GM23338 (cell line): ENCODE results near the gene JPH4. TPM values are rescaled to one million over a fixed set of nuclear protein-coding genes. Genes with fewer than 3 reads are reported as not detected.
A peak's percentile ranks its signal among the peaks of the same experiment; 100 is the strongest.

Source experiments
- ATAC-seq: fragments of 200-7000 bp; cut with Tn5 transposase; 3 replicates; pipeline ENCODE4 v1.9.1; 2020
- DNase-seq: peaks from one replicate; pipeline ENCODE4 v3.0.0-alpha.2; 2015; ENCODE audit warnings: low spot score
- H2AFZ ChIP-seq: fragments of 200-600 bp; sonication (generic); 2 replicates; pipeline ENCODE4 v1.8.0; 2016; ENCODE audit warnings: antibody characterized with exemption, mild to moderate bottlenecking, moderate library complexity
- H3F3A ChIP-seq: fragments of 200-600 bp; sonication (generic); replicated peaks from 2 replicates; pipeline ENCODE4 v1.8.0; 2017; ENCODE audit warnings: antibody characterized with exemption, mixed run types, low read depth
- H3K27ac ChIP-seq: fragments of 200-600 bp; sonication (generic); 2 replicates; pipeline ENCODE4 v1.6.1; 2016; ENCODE audit warnings: low read depth
- H3K27me3 ChIP-seq: fragments of 200-600 bp; sonication (generic); 2 replicates; pipeline ENCODE4 v1.8.0; 2016; ENCODE audit warnings: mild to moderate bottlenecking, mixed run types, moderate library complexity; ENCODE audit not compliant: insufficient read depth
- H3K36me3 ChIP-seq: fragments of 200-600 bp; sonication (generic); 2 replicates; pipeline ENCODE4 v1.8.0; 2016; ENCODE audit warnings: mild to moderate bottlenecking; ENCODE audit not compliant: insufficient read depth
- H3K4me1 ChIP-seq: fragments of 200-600 bp; sonication (generic); 2 replicates; pipeline ENCODE4 v1.8.0; 2016; ENCODE audit warnings: mild to moderate bottlenecking, moderate library complexity; ENCODE audit not compliant: insufficient read depth
- H3K4me2 ChIP-seq: fragments of 200-600 bp; sonication (generic); 2 replicates; pipeline ENCODE4 v1.7.1; 2017; ENCODE audit warnings: mixed run types
- H3K4me3 ChIP-seq: fragments of 200-600 bp; sonication (generic); 2 replicates; pipeline ENCODE4 v1.6.1; 2016; ENCODE audit warnings: mixed run types
- H3K79me2 ChIP-seq: fragments of 200-600 bp; sonication (generic); replicated peaks from 2 replicates; pipeline ENCODE4 v1.8.0; 2017; ENCODE audit warnings: mild to moderate bottlenecking; ENCODE audit not compliant: insufficient read depth
- H3K9me2 ChIP-seq: fragments of 200-600 bp; sonication (generic); 2 replicates; pipeline ENCODE4 v1.8.0; 2017; ENCODE audit not compliant: insufficient read depth
- H4K20me1 ChIP-seq: fragments of 200-600 bp; sonication (generic); replicated peaks from 2 replicates; pipeline ENCODE4 v1.8.0; 2017; ENCODE audit warnings: mild to moderate bottlenecking; ENCODE audit not compliant: insufficient read depth
- H3K27ac Mint-ChIP-seq: 2 replicates; pipeline ENCODE4 v1.8.0; 2020; ENCODE audit warnings: inconsistent platforms, mild to moderate bottlenecking, moderate library complexity, mixed read lengths
- H3K27me3 Mint-ChIP-seq: 3 replicates; pipeline ENCODE4 v1.8.0; 2022; ENCODE audit warnings: low read depth, mild to moderate bottlenecking, moderate library complexity, mixed read lengths, inconsistent platforms; ENCODE audit not compliant: insufficient read depth, poor library complexity
- H3K36me3 Mint-ChIP-seq: 3 replicates; pipeline ENCODE4 v1.8.0; 2021; ENCODE audit warnings: low read depth, mild to moderate bottlenecking, inconsistent platforms, moderate library complexity, mixed read lengths
- H3K4me1 Mint-ChIP-seq: 3 replicates; pipeline ENCODE4 v1.8.0; 2020; ENCODE audit warnings: mild to moderate bottlenecking, inconsistent platforms, mixed read lengths
- H3K4me3 Mint-ChIP-seq: 3 replicates; pipeline ENCODE4 v1.8.0; 2021; ENCODE audit warnings: moderate library complexity, mild to moderate bottlenecking, inconsistent platforms, mixed read lengths
- H3K9me3 Mint-ChIP-seq: 3 replicates; pipeline ENCODE4 v1.8.0; 2020; ENCODE audit warnings: moderate library complexity, mild to moderate bottlenecking, inconsistent platforms, mixed read lengths
- CREB1 ChIP-seq: fragments of 250-450 bp; sonication (Bioruptor Pico); IDR thresholded peaks from 2 replicates; pipeline ENCODE4 v1.5.0; 2020; ENCODE audit warnings: low read depth, mild to moderate bottlenecking, moderate library complexity
- CTCF ChIP-seq, 2 experiments: fragments of 200-600 bp in 1 of 2; sonication (generic) in 1 of 2; conservative IDR thresholded peaks; 2 replicates each; pipeline versions ENCODE4 v1.5.1 to v1.6.1; 2016 to 2017; ENCODE audit warnings: antibody characterized with exemption in 2 of 2, low read depth in 2 of 2, mild to moderate bottlenecking in 2 of 2, moderate library complexity in 1 of 2
- ETS1 ChIP-seq: IDR thresholded peaks from 2 replicates; pipeline ENCODE4 v1.6.1; 2016; ENCODE audit warnings: antibody characterized with exemption
- EZH2 ChIP-seq: fragments of 200-600 bp; sonication (generic); IDR thresholded peaks from one replicate; pipeline ENCODE4 v1.8.0; 2017; ENCODE audit warnings: antibody characterized with exemption, mild to moderate bottlenecking, low read depth; ENCODE audit not compliant: unreplicated experiment
- EZH2phosphoT487 ChIP-seq: fragments of 200-600 bp; sonication (generic); IDR thresholded peaks from one replicate; pipeline ENCODE4 v1.8.1; 2018; ENCODE audit warnings: antibody characterized with exemption; ENCODE audit not compliant: unreplicated experiment
- ZNF331 ChIP-seq: fragments of 250-450 bp; sonication (Bioruptor Pico); IDR thresholded peaks from 2 replicates; pipeline ENCODE4 v1.5.0; 2020; ENCODE audit warnings: low read depth, mild to moderate bottlenecking, moderate library complexity
- polyA plus RNA-seq: library from polyadenylated mRNA; unstranded; fragments of >200 nt; fragmentation: Nextera tagmentation; extraction: Ambion mirVana; gene quantifications from 2 replicates; pipeline ENCODE4 v1.2.1, GENCODE V29; 2016
- total RNA-seq: library from RNA; depleted of rRNA; stranded (reverse); fragments of >200 nt; shearing (Covaris generic); gene quantifications from 2 replicates; pipeline ENCODE4 v1.2.3, GENCODE V29; 2014

JPH4 gene
- total and polyA plus RNA-seq, 2 experiments from 2014 or later: 11.0 to 29.9 TPM

GRCh38 chr14:23528555-23528954 lies 50.0 kb downstream of the JPH4 start:
- DNase-seq: peak; percentile 71
- no peak overlapping the region for H3K4me2 ChIP-seq
- H3K9me2 ChIP-seq: no peaks in the 10 kb centered on the region
- H4K20me1 ChIP-seq: no peaks in the 10 kb centered on the region; the same call in 1 of the 2 replicates
- no peaks in the 10 kb centered on the region for H3K79me2 ChIP-seq
- H3K27ac Mint-ChIP-seq: peak overlapping the region; percentile 89
- peak; percentile 83 for ATAC-seq
- peak overlapping the region; percentile 83; the same call in 1 of the 2 replicates for H3K27ac ChIP-seq
- no peak overlapping the region for H2AFZ ChIP-seq
- H3K4me3 ChIP-seq: no peak overlapping the region
- TF ChIP-seq CTCF (conservative IDR thresholded peaks at IDR 0.05; ENCODE audit: low read depth in 2 of 2) (peak; percentile 42 to 58), ZNF331 (no peak)
- H3K36me3 Mint-ChIP-seq: peaks cover 74% of the 10 kb centered on the region
- H3K4me1 ChIP-seq: peaks cover 4% of the 10 kb centered on the region; the same call in 1 of the 2 replicates
- H3K9me3 Mint-ChIP-seq: no peaks in the 10 kb centered on the region; the same call in 2 of the 3 replicates
- H3F3A ChIP-seq: no peaks in the 10 kb centered on the region
- no peaks in the 10 kb centered on the region for H3K27me3 ChIP-seq
- peaks cover 16% of the 10 kb centered on the region for H3K27me3 Mint-ChIP-seq
- H3K4me1 Mint-ChIP-seq: peaks cover 53% of the 10 kb centered on the region
- peaks cover 3% of the 10 kb centered on the region; the same call in 1 of the 2 replicates for H3K36me3 ChIP-seq
- H3K4me3 Mint-ChIP-seq: no peak overlapping the region; the same call in 2 of the 3 replicates

GRCh38 chr14:23525611-23526010 lies 53.0 kb downstream of the JPH4 start:
- Histone ChIP-seq H3K27me3 (no peaks in the 10 kb centered on the region), H3K4me1 (peaks cover 8% of the 10 kb centered on the region; the same call in 1 of the 2 replicates), H3K4me3 (no peak overlapping the region), H3K27ac (no peak overlapping the region), H2AFZ (no peak overlapping the region), H3K4me2 (no peak overlapping the region), H3K9me2 (no peaks in the 10 kb centered on the region), H3K79me2 (no peaks in the 10 kb centered on the region), H4K20me1 (no peaks in the 10 kb centered on the region; the same call in 1 of the 2 replicates), H3F3A (no peaks in the 10 kb centered on the region; the same call in 1 of the 2 replicates), H3K36me3 (no peaks in the 10 kb centered on the region; the same call in 1 of the 2 replicates)
- peak; percentile 18 for ATAC-seq
- H3K36me3 Mint-ChIP-seq: peaks cover 71% of the 10 kb centered on the region
- H3K9me3 Mint-ChIP-seq: no peaks in the 10 kb centered on the region; the same call in 2 of the 3 replicates
- no peak for DNase-seq
- H3K27me3 Mint-ChIP-seq: peaks cover 12% of the 10 kb centered on the region
- no peak overlapping the region for H3K27ac Mint-ChIP-seq
- no peak overlapping the region for H3K4me3 Mint-ChIP-seq
- H3K4me1 Mint-ChIP-seq: peaks cover 55% of the 10 kb centered on the region
- TF ChIP-seq CTCF (conservative IDR thresholded peaks at IDR 0.05; ENCODE audit: low read depth in 2 of 2) (peak in 1 of 2 experiments; percentile 45; a peak in 3 of 4 replicates), CREB1 (CRISPR knock-in tag) (no peak), EZH2phosphoT487 (no peak), EZH2 (no peak), ETS1 (no peak)
